Measurements from ENCODE around the gene SPATA20.

The SPATA20 gene

GRCh38 chr17:50581316-50581715 lies 34.3 kb downstream of the SPATA20 start:
- no peak for DNase-seq

DNA sequence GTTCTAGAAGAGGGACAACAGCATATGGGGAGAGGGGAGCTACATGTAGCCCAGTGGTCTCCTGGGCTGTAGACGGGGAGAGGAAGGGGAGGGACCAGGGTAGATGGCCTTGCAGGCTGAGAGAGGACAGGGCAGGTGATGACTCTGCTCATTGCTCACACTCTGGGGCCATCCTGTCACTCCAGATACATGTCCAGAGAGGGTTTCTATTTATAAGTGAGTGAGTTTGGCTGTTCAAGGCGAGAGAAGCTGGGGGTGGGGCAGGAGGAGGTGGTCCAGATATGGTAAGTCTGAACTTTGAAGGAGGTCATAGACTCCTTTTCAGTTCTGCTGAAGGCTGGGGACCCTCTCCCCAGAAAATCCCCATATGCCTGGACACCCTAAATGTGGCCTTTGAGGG lies 35.8 kb downstream of the SPATA20 start:
- no peak for DNase-seq

DNA sequence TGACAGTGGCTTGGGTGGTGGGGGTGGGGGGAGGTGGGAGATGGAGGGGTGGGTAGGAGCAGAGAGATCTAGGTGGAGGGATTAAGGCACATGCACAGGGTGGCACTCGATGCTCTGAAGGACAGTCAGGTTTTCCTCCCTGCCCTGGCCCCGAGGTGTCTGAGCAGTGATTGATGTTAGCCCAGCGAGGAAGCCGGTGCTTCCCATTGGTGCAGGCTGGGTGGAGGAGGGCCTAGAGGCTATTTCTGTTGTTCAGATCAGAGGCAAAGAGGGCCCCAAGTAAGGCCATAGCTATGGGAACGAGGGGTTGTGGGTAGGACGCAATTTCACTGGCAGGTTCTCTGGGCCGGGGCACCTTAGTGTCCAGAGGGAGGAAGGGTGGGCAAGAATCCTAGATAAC lies 36.7 kb downstream of the SPATA20 start:
- no peak for DNase-seq

GRCh38 chr17:50584116-50584515 lies 37.1 kb downstream of the SPATA20 start:
- no peak for DNase-seq

DNA sequence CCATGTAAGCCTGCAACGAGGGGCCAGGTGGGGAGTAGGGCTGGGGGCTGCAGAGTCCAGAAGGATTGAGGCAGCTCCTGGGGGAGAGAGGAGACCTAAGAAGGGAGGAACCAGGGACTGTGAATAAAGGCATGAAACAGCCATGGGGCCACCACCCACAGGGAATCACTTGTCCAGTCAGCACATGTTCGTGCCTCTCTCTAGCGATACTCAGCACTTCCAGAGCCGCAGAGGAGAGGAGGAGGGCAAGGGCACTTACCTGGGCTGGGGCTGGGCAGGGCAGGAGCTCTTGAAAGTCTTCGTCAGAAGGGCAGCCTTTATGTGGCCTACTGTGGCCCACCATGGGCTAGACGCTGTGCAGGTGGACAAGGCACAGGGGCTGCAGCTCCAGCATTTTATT lies 37.8 kb downstream of the SPATA20 start:
- no peak for DNase-seq

- DNase-seq: no peak
Observed at GRCh38 chr17:50585346-50585745, 38.4 kb downstream of the SPATA20 start.

DNA sequence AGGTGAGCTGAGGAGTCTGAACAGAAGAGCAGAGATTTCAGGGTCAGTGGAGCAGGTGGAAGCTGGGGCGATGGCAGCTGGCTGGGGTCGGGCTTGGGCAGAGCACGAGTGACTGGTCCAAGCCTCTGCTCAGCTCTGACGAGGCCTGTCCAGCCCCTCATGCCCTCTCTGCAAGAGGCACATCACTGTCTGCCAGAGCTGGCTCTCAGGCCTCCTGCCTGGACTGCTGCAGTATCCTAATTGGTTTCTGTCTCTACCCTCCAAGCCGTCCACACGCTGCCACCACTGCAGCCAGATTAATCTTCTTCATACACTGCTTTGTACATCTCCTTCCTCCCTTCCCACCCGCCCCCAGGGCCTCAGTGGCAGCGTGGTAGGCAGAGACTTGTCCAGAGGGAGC lies 38.9 kb downstream of the SPATA20 start:
- no peak for DNase-seq

DNA sequence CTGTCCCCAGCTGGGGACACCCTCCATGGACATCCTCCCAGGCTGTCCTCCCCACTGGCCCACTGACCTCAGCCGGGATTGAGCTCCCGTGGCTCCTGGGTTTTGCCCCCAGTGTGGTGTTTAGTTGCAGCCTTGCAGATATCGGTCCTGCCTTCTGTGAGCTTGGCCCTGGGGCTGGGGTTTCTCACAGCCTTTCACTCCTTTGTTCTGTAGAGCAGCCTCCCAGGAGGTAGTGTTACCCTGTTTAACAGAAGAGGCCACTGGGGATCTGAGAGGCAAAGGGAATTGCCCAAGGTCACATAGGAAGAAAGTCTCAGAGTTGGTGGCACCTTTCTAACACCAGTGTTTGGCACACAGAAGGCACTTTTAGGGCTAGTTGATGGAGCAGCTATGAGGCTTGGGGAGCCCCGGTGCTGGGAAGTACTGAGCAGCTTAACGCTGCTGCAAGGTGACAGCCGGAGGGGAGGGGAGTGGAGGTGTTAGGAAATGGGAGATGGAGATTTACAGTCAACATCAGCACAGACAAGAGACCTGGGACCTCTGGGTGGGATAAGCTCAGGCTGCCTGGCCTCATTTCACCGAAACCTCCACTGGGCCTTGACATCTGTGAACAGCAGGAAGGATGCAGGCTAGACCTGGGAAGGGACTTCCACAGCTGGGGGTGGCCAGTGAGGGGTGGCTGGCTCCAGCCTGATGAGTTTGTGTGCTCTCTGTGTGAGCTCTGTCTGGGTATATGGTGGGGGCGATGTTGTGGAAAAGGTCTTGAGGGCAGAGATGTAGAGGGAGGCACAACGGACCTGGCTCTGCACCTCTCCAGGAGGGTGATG lies 39.7 kb downstream of the SPATA20 start:
- no peak for DNase-seq

DNA sequence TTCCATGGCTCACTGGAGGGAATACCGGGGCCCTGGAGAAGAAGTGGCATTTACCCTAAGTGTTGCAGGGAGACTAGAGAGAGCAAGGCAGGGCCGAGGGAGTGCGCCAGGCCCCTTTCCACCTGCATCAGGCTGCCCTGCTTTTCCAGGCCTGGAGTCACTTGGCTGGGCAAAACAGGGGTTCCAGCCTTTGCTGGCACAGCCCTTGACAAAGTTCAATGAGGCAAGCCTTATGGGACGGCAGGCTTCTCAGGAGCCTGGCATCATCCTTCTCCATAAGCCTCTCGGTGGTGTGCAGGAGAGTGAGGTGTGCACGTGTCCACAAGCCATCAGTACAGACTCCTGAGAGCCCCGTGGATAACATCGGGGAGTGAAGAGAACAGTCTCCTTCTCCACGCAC lies 40.6 kb downstream of the SPATA20 start:
- DNase-seq: no peak

GRCh38 chr17:50588391-50589049 lies 41.5 kb downstream of the SPATA20 start:
- DNase-seq: no peak

GRCh38 chr17:50589095-50589705 lies 42.2 kb downstream of the SPATA20 start:
- no peak for DNase-seq

DNA sequence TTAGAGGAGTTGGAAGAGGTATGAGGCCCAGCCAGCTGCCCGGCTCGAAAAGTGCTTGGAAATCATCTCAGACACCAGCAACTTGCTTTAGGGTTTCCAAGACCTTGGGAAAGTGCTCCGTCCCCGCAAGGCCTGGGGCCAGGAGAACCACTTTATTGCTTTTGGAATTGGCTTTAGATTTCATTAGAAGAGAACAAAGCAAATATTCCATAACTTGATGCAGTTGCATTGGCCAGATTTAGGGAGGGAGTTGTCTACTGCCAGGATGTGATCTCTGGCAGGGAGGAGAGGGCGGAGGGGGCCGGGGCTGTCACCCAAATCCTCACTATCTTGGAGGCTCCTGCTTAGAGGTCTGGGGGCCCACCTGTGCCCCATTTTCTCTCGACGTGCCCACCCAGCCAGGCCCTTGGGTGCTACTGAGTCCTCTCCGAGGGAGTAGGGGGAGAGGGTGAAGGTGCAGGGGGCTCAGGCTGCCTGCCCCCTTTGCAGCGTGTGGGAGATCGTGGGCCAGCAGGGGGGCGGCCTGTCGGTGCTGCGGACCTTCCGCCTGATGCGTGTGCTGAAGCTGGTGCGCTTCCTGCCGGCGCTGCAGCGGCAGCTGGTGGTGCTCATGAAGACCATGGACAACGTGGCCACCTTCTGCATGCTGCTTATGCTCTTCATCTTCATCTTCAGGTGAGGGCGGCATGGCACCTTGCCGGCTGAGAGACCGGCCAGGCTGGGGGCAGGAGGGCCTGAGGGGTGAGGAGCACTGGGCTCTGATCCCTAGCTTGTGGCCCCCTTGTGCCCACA lies 44.2 kb downstream of the SPATA20 start:
- no peak for DNase-seq

DNA sequence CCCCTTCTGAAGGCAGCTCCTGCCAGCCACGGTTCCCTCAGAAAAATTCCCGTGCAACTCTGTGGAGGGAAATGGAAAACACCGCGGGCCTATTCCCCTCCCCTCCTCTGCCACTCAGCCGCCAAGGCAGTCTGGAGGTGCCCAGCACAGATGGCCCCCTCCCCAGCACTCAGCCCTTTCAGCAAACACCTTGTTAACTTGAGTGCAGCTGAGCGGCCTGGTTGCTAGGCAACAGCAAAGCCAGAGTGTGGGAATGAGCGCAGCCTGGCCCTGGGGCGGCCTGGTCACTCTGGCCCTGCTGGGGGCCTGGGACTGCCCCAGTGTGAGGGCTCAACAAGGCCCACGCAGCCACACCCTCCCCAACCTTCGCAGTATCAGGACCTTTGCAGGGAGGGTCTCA lies 46.3 kb downstream of the SPATA20 start:
- no peak for DNase-seq

GRCh38 chr17:50594128-50594823 lies 47.3 kb downstream of the SPATA20 start:
- DNase-seq: no peak

DNA sequence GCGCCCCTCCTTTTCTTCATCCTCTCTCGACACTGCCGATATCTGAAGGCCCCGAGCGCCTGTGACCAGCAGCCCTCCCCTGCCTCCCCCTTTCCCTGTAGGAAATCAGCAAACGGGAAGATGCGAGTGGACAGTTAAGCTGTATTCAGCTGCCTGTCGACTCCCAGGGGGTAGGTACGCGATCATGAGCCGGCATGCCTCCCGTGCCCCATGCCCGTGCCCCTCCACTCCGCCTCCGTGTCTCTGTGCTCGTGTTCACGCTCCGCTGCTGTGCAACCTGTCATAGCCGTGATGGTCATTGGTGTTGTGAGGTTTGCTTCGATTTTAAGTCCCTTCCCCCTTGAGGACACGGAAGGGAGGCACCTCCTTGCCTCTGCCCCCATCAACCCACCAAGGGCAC lies 47.9 kb downstream of the SPATA20 start:
- DNase-seq: no peak

DNA sequence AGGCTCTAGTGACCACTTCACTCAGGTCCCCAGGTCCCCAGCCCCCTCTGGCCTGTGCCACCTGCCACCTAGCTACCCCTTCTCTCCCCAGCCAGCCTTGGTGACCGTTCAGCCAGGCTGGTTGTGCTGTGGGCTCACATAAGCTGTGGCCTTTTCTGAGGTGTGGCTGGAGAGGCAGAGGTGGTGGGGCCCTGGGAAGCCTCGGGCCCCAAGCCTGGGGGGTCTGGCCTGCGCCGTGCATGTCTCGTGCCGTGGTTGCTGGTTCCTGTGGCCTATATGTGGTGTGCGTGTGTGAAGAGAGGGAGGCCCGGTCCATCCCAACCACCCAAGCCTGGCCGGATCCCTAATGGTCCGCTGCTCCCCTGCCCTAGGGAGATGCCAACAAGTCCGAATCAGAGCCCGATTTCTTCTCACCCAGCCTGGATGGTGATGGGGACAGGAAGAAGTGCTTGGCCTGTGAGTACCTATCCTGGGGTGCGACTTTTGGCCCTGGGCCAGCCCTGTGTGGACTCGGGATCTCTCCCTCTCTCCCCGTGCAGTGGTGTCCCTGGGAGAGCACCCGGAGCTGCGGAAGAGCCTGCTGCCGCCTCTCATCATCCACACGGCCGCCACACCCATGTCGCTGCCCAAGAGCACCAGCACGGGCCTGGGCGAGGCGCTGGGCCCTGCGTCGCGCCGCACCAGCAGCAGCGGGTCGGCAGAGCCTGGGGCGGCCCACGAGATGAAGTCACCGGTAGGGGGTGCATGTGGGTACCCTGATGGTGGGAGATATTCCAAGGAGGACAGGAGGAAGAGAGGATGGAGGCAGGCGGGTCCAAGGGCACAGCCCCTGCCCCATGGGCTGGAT lies 49.4 kb downstream of the SPATA20 start:
- DNase-seq: no peak

GRCh38 chr17:50598487-50598886 lies 51.5 kb downstream of the SPATA20 start:
- no peak for DNase-seq

DNA sequence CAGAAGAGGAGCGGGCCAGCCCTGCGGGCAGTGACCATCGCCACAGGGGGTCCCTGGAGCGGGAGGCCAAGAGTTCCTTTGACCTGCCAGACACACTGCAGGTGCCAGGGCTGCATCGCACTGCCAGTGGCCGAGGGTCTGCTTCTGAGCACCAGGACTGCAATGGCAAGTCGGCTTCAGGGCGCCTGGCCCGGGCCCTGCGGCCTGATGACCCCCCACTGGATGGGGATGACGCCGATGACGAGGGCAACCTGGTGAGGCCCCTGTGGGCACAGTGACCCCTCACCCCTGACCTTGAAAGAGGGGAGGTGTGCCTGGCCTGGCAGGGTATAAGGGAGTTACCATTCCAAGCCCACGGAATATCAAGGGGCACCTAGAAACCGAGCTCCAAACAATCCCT lies 52.6 kb downstream of the SPATA20 start:
- no peak for DNase-seq

GRCh38 chr17:50601823-50602375 lies 54.9 kb downstream of the SPATA20 start:
- no peak for DNase-seq

GRCh38 chr17:50602836-50603235 lies 55.9 kb downstream of the SPATA20 start:
- no peak for DNase-seq

DNA sequence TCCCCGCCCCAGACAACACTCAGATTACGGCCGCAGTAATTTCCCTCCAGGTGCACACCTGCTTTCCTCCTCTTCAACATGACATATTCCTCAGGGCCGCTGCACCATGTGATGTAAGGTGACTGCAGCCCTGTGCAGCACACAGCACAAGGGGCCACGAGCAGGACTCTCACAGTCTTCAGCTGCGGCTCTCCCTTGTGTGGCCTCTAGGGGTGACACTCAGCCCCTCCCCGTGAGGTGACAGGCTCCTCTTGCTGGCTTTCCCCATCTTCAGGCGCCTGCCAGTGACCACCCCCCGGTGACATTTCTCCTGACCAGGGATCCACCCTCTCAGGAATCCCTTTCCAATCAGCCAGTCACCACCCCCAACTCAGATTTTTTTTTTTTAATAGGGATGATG lies 56.4 kb downstream of the SPATA20 start:
- DNase-seq: no peak
